ENCODE measurements around the gene GZF1.

Gene GZF1

GRCh38 chr20:23397961-23398360 lies 36.0 kb downstream of the GZF1 start:
- H3K27me3 ChIP-seq (ENCODE audit: insufficient read depth, low read length, poor library complexity), result no peaks in the 10 kb centered on the region
- no peak overlapping the region for H3K27ac ChIP-seq (ENCODE audit: low read depth, low read length)
- no peak overlapping the region for H3K4me2 ChIP-seq (ENCODE audit: low read length)
- no peak overlapping the region for H4K5ac ChIP-seq (ENCODE audit: low read length)
- DNase-seq, result peak; percentile 9
- H4K8ac ChIP-seq (ENCODE audit: low read depth, low read length), result no peak overlapping the region
- no peak overlapping the region for H2BK5ac ChIP-seq (ENCODE audit: low read length)
- H3K79me1 ChIP-seq (ENCODE audit: low read length), result peaks cover 2% of the 10 kb centered on the region
- no peak overlapping the region for H3K4ac ChIP-seq (ENCODE audit: low read depth, low read length)
- no peak overlapping the region for H3K18ac ChIP-seq (ENCODE audit: low read length)
- H3K79me2 ChIP-seq (ENCODE audit: control insufficient read depth, insufficient read depth, low read length), result no peaks in the 10 kb centered on the region
- no peak overlapping the region for H3K4me3 ChIP-seq (ENCODE audit: low read length)
- no CpG with 5 or more reads among the region's 2 CpGs for whole genome bisulfite sequencing (ENCODE audit: extremely low coverage, insufficient coverage, low lambda C conversion rate)
- no peak overlapping the region for H3K23ac ChIP-seq (ENCODE audit: low read length)
- H2AK5ac ChIP-seq (ENCODE audit: low read length), result no peak overlapping the region
- H3K9ac ChIP-seq (ENCODE audit: low read length), result no peak overlapping the region
- H3K56ac ChIP-seq (ENCODE audit: low read length), result no peak overlapping the region
- H2BK120ac ChIP-seq (ENCODE audit: low read depth, low read length), result no peak overlapping the region
- H3K36me3 ChIP-seq (ENCODE audit: control insufficient read depth, insufficient read depth, low read length), result no peaks in the 10 kb centered on the region
- no peak overlapping the region for H2BK15ac ChIP-seq (replicated peaks; ENCODE audit: low read depth)
- H3K4me1 ChIP-seq (ENCODE audit: control insufficient read depth, low read depth, low read length), result no peaks in the 10 kb centered on the region

- no peak overlapping the region for H2BK15ac ChIP-seq (replicated peaks; ENCODE audit: low read depth)
- no CpG with 5 or more reads among the region's 6 CpGs for WGBS (ENCODE audit: extremely low coverage, insufficient coverage, low lambda C conversion rate)
- no peak overlapping the region for H3K56ac ChIP-seq (ENCODE audit: low read length)
- H2BK5ac ChIP-seq (ENCODE audit: low read length), result no peak overlapping the region
- no peaks in the 10 kb centered on the region for H3K27me3 ChIP-seq (ENCODE audit: insufficient read depth, low read length, poor library complexity)
- H3K4ac ChIP-seq (ENCODE audit: low read depth, low read length), result no peak overlapping the region
- peak; percentile 18 for DNase-seq
- H3K79me2 ChIP-seq (ENCODE audit: control insufficient read depth, insufficient read depth, low read length), result peaks cover 5% of the 10 kb centered on the region
- no peak overlapping the region for H2BK120ac ChIP-seq (ENCODE audit: low read depth, low read length)
- no peaks in the 10 kb centered on the region for H3K4me1 ChIP-seq (ENCODE audit: control insufficient read depth, low read depth, low read length)
- no peak overlapping the region for H4K5ac ChIP-seq (ENCODE audit: low read length)
- no peak overlapping the region for H2AK5ac ChIP-seq (ENCODE audit: low read length)
- H3K36me3 ChIP-seq (ENCODE audit: control insufficient read depth, insufficient read depth, low read length), result no peaks in the 10 kb centered on the region
- no peak overlapping the region for H4K8ac ChIP-seq (ENCODE audit: low read depth, low read length)
- H3K79me1 ChIP-seq (ENCODE audit: low read length), result peaks cover 5% of the 10 kb centered on the region
- H3K27ac ChIP-seq (ENCODE audit: low read depth, low read length), result no peak overlapping the region
- no peak overlapping the region for H3K4me2 ChIP-seq (ENCODE audit: low read length)
- H3K23ac ChIP-seq (ENCODE audit: low read length), result no peak overlapping the region
- no peak overlapping the region for H3K18ac ChIP-seq (ENCODE audit: low read length)
- no peak overlapping the region for H3K9ac ChIP-seq (ENCODE audit: low read length)
- H3K4me3 ChIP-seq (ENCODE audit: low read length), result no peak overlapping the region
These were observed 37.7 kb downstream of the GZF1 start for GRCh38 chr20:23399568-23400241.

GRCh38 chr20:23401051-23401450 lies 39.1 kb downstream of the GZF1 start:
- Histone ChIP-seq H2BK15ac (replicated peaks; ENCODE audit: low read depth) (no peak overlapping the region), H3K23ac (ENCODE audit: low read length) (no peak overlapping the region), H3K9ac (ENCODE audit: low read length) (no peak overlapping the region), H3K4me2 (ENCODE audit: low read length) (no peak overlapping the region), H4K5ac (ENCODE audit: low read length) (no peak overlapping the region), H3K4ac (ENCODE audit: low read depth, low read length) (no peak overlapping the region), H3K18ac (ENCODE audit: low read length) (no peak overlapping the region), H2BK120ac (ENCODE audit: low read depth, low read length) (no peak overlapping the region), H3K27me3 (ENCODE audit: insufficient read depth, low read length, poor library complexity) (no peaks in the 10 kb centered on the region), H3K36me3 (ENCODE audit: control insufficient read depth, insufficient read depth, low read length) (no peaks in the 10 kb centered on the region), H3K4me3 (ENCODE audit: low read length) (no peak overlapping the region), H3K4me1 (ENCODE audit: control insufficient read depth, low read depth, low read length) (no peaks in the 10 kb centered on the region), H4K8ac (ENCODE audit: low read depth, low read length) (no peak overlapping the region), H3K79me1 (ENCODE audit: low read length) (peaks cover 5% of the 10 kb centered on the region), H3K27ac (ENCODE audit: low read depth, low read length) (no peak overlapping the region), H3K56ac (ENCODE audit: low read length) (no peak overlapping the region), H2BK5ac (ENCODE audit: low read length) (no peak overlapping the region), H3K79me2 (ENCODE audit: control insufficient read depth, insufficient read depth, low read length) (peaks cover 6% of the 10 kb centered on the region), H2AK5ac (ENCODE audit: low read length) (no peak overlapping the region)
- DNase-seq, result no peak
- WGBS (ENCODE audit: extremely low coverage, insufficient coverage, low lambda C conversion rate), result no CpG with 5 or more reads among the region's 5 CpGs

- no peaks in the 10 kb centered on the region for H3K27me3 ChIP-seq (ENCODE audit: insufficient read depth, low read length, poor library complexity)
- no peak overlapping the region for H2BK120ac ChIP-seq (ENCODE audit: low read depth, low read length)
- no peak overlapping the region for H2BK5ac ChIP-seq (ENCODE audit: low read length)
- no peak overlapping the region for H3K27ac ChIP-seq (ENCODE audit: low read depth, low read length)
- H2BK15ac ChIP-seq (replicated peaks; ENCODE audit: low read depth), result no peak overlapping the region
- no peak overlapping the region for H3K18ac ChIP-seq (ENCODE audit: low read length)
- H3K4me1 ChIP-seq (ENCODE audit: control insufficient read depth, low read depth, low read length), result no peaks in the 10 kb centered on the region
- H3K4me3 ChIP-seq (ENCODE audit: low read length), result no peak overlapping the region
- H3K79me2 ChIP-seq (ENCODE audit: control insufficient read depth, insufficient read depth, low read length), result peaks cover 20% of the 10 kb centered on the region
- H2AK5ac ChIP-seq (ENCODE audit: low read length), result no peak overlapping the region
- no peak overlapping the region for H3K4me2 ChIP-seq (ENCODE audit: low read length)
- no peak overlapping the region for H3K9ac ChIP-seq (ENCODE audit: low read length)
- no peak overlapping the region for H3K23ac ChIP-seq (ENCODE audit: low read length)
- no peak overlapping the region for H4K5ac ChIP-seq (ENCODE audit: low read length)
- no peak overlapping the region for H3K56ac ChIP-seq (ENCODE audit: low read length)
- H4K8ac ChIP-seq (ENCODE audit: low read depth, low read length), result no peak overlapping the region
- H3K4ac ChIP-seq (ENCODE audit: low read depth, low read length), result no peak overlapping the region
- H3K79me1 ChIP-seq (ENCODE audit: low read length), result peaks cover 10% of the 10 kb centered on the region
- no peaks in the 10 kb centered on the region for H3K36me3 ChIP-seq (ENCODE audit: control insufficient read depth, insufficient read depth, low read length)
- DNase-seq, result no peak
- no CpG with 5 or more reads among the region's 5 CpGs for WGBS (ENCODE audit: extremely low coverage, insufficient coverage, low lambda C conversion rate)
These were observed 41.8 kb downstream of the GZF1 start for GRCh38 chr20:23403751-23404150.

- no CpG with 5 or more reads among the region's 3 CpGs for WGBS (ENCODE audit: extremely low coverage, insufficient coverage, low lambda C conversion rate)
- DNase-seq, result no peak
- Histone ChIP-seq H4K5ac (ENCODE audit: low read length) (no peak overlapping the region), H3K9ac (ENCODE audit: low read length) (no peak overlapping the region), H2BK5ac (ENCODE audit: low read length) (no peak overlapping the region), H2BK15ac (replicated peaks; ENCODE audit: low read depth) (no peak overlapping the region), H2BK120ac (ENCODE audit: low read depth, low read length) (no peak overlapping the region), H4K8ac (ENCODE audit: low read depth, low read length) (no peak overlapping the region), H3K27ac (ENCODE audit: low read depth, low read length) (no peak overlapping the region), H3K4me3 (ENCODE audit: low read length) (no peak overlapping the region), H3K4me2 (ENCODE audit: low read length) (no peak overlapping the region), H3K79me2 (ENCODE audit: control insufficient read depth, insufficient read depth, low read length) (peaks cover 22% of the 10 kb centered on the region), H3K4me1 (ENCODE audit: control insufficient read depth, low read depth, low read length) (no peaks in the 10 kb centered on the region), H3K4ac (ENCODE audit: low read depth, low read length) (no peak overlapping the region), H3K56ac (ENCODE audit: low read length) (no peak overlapping the region), H2AK5ac (ENCODE audit: low read length) (no peak overlapping the region), H3K27me3 (ENCODE audit: insufficient read depth, low read length, poor library complexity) (no peaks in the 10 kb centered on the region), H3K23ac (ENCODE audit: low read length) (no peak overlapping the region), H3K79me1 (ENCODE audit: low read length) (peaks cover 10% of the 10 kb centered on the region), H3K18ac (ENCODE audit: low read length) (no peak overlapping the region), H3K36me3 (ENCODE audit: control insufficient read depth, insufficient read depth, low read length) (no peaks in the 10 kb centered on the region)
These were observed 42.2 kb downstream of the GZF1 start for GRCh38 chr20:23404196-23404595.

- no peak overlapping the region for H2BK120ac ChIP-seq (ENCODE audit: low read depth, low read length)
- no peak overlapping the region for H4K8ac ChIP-seq (ENCODE audit: low read depth, low read length)
- no peak for DNase-seq
These were observed 44.9 kb downstream of the GZF1 start for GRCh38 chr20:23406880-23407279.

More at GRCh38 chr20:23406880-23407279, 44.9 kb downstream of the GZF1 start:
- H3K18ac ChIP-seq (ENCODE audit: low read length), result no peak overlapping the region
- H3K27ac ChIP-seq (ENCODE audit: low read depth, low read length), result no peak overlapping the region
- peaks cover 36% of the 10 kb centered on the region for H3K79me2 ChIP-seq (ENCODE audit: control insufficient read depth, insufficient read depth, low read length)
- H2BK15ac ChIP-seq (replicated peaks; ENCODE audit: low read depth), result no peak overlapping the region
- no peak overlapping the region for H3K23ac ChIP-seq (ENCODE audit: low read length)
- no peaks in the 10 kb centered on the region for H3K36me3 ChIP-seq (ENCODE audit: control insufficient read depth, insufficient read depth, low read length)
- no peak overlapping the region for H3K4ac ChIP-seq (ENCODE audit: low read depth, low read length)
- H3K4me3 ChIP-seq (ENCODE audit: low read length), result no peak overlapping the region
- H3K27me3 ChIP-seq (ENCODE audit: insufficient read depth, low read length, poor library complexity), result no peaks in the 10 kb centered on the region
- 100% methylated on average over 1 of the region's 1 CpG for WGBS (ENCODE audit: extremely low coverage, insufficient coverage, low lambda C conversion rate)
- H3K79me1 ChIP-seq (ENCODE audit: low read length), result peaks cover 20% of the 10 kb centered on the region
- H2AK5ac ChIP-seq (ENCODE audit: low read length), result no peak overlapping the region
- H3K56ac ChIP-seq (ENCODE audit: low read length), result no peak overlapping the region
- H4K5ac ChIP-seq (ENCODE audit: low read length), result no peak overlapping the region
- H3K9ac ChIP-seq (ENCODE audit: low read length), result no peak overlapping the region
- no peak overlapping the region for H3K4me2 ChIP-seq (ENCODE audit: low read length)
- H3K4me1 ChIP-seq (ENCODE audit: control insufficient read depth, low read depth, low read length), result no peaks in the 10 kb centered on the region
- no peak overlapping the region for H2BK5ac ChIP-seq (ENCODE audit: low read length)

All from mesendoderm (in vitro differentiated cells).